NB4 (cell line): ENCODE data around the gene THBS4.

Experiments
- CTCF ChIP-seq: IDR thresholded peaks from one replicate; pipeline ENCODE4 v1.5.1; 2012; ENCODE audit warnings: low read depth, low read length
- MAX ChIP-seq: IDR thresholded peaks from 2 replicates; pipeline ENCODE4 v1.6.1; 2011; ENCODE audit warnings: low read depth, low read length

GRCh38 chr5:80041527-80041926 is 6.4 kb downstream of the THBS4 start:
- TF ChIP-seq MAX (no peak), CTCF (no peak)
